SK-N-SH treated with all-trans-retinoic acid at 6 μM for 48 hours (cell line): ENCODE data around the gene CTDSP2.

ENCODE experiments used
- ARNTL ChIP-seq: fragments of 450-650 bp; formaldehyde crosslinking; IDR thresholded peaks from 2 replicates; pipeline ENCODE4 v1.5.0; 2020; ENCODE audit warnings: low read depth, mild to moderate bottlenecking, moderate library complexity, borderline replicate concordance
- CREB5 ChIP-seq: fragments of 250-450 bp; sonication (Bioruptor Pico); IDR thresholded peaks from 2 replicates; pipeline ENCODE4 v1.5.1; 2020; ENCODE audit warnings: low read depth, mild to moderate bottlenecking, moderate library complexity
- PATZ1 ChIP-seq: fragments of 250-450 bp; sonication (Bioruptor Pico); IDR thresholded peaks from 2 replicates; pipeline ENCODE4 v1.8.0; 2020; ENCODE audit warnings: mild to moderate bottlenecking, moderate library complexity, borderline replicate concordance
- POU6F1 ChIP-seq: fragments of 250-450 bp; sonication (Bioruptor Pico); IDR thresholded peaks from 2 replicates; pipeline ENCODE4 v1.8.0; 2021; ENCODE audit warnings: low read depth, mild to moderate bottlenecking, moderate library complexity, borderline replicate concordance
- RARB ChIP-seq: fragments of 250-450 bp; sonication (Bioruptor Pico); IDR thresholded peaks from 2 replicates; pipeline ENCODE4 v1.8.0; 2021; ENCODE audit warnings: mild to moderate bottlenecking, moderate library complexity
- ZFP30 ChIP-seq: fragments of 450-650 bp; formaldehyde crosslinking; IDR thresholded peaks from 2 replicates; pipeline ENCODE4 v1.5.0; 2022; ENCODE audit warnings: mild to moderate bottlenecking, moderate library complexity

GRCh38 chr12:57779736-57780135 is 66.8 kb downstream of the CTDSP2 start:
- TF ChIP-seq RARB (CRISPR knock-in tag) (no peak), ZFP30 (CRISPR knock-in tag) (no peak), POU6F1 (CRISPR knock-in tag) (no peak), PATZ1 (CRISPR knock-in tag) (no peak), ARNTL (CRISPR knock-in tag) (no peak), CREB5 (CRISPR knock-in tag) (no peak)
